DMS53 treated with DMSO at 0.1 percent for 48 hours (cell line): ENCODE results near the gene CCT3.
"Not testable (repeated sequence)": the region's sequence is repeated elsewhere in the genome, so short reads cannot be mapped to it uniquely, and the experiment has no call there.

ENCODE experiments used
- DNase-seq: peaks from one replicate; lab custom pipeline; 2025; ENCODE audit not compliant: unreplicated experiment; lab: John Stamatoyannopoulos, UW

Gene CCT3

GRCh38 chr1:156337052-156337887 lies 822 bp downstream of the CCT3 start:
- no peak for DNase-seq

GRCh38 chr1:156336242-156336641 lies 1.9 kb downstream of the CCT3 start:
- DNase-seq = no peak

GRCh38 chr1:156323179-156323578 lies 14.9 kb downstream of the CCT3 start:
- DNase-seq = not testable (repeated sequence)

- peak; percentile 20 for DNase-seq
Observed at GRCh38 chr1:156320560-156320959, 17.5 kb downstream of the CCT3 start.

- no peak for DNase-seq
Observed at GRCh38 chr1:156319664-156320063, 18.4 kb downstream of the CCT3 start.

GRCh38 chr1:156316909-156317308 lies 21.2 kb downstream of the CCT3 start:
- no peak for DNase-seq

- no peak for DNase-seq
Observed at GRCh38 chr1:156310962-156311361, 27.1 kb downstream of the CCT3 start.

- no peak for DNase-seq
Observed at GRCh38 chr1:156308078-156308477, 30.0 kb downstream of the CCT3 start.

- no peak for DNase-seq
Observed at GRCh38 chr1:156305215-156305614, 32.9 kb downstream of the CCT3 start.

- DNase-seq = no peak
Observed at GRCh38 chr1:156303241-156303640, 34.9 kb downstream of the CCT3 start.

- no peak for DNase-seq
Observed at GRCh38 chr1:156298852-156299357, 39.2 kb downstream of the CCT3 start, which contains the start of gene VHLL. Gene VHLL (minus strand): TSS chr1:156299307. CDS start chr1:156299189, 118 bp downstream.

- DNase-seq = peak; percentile 50
Observed at GRCh38 chr1:156295391-156295947, 42.6 kb downstream of the CCT3 start, which contains the start of gene GLMP. Gene GLMP (minus strand): TSS chr1:156295679. CDS start chr1:156295645, 34 bp downstream.

- no peak for DNase-seq
Observed at GRCh38 chr1:156293895-156294294, 44.2 kb downstream of the CCT3 start.

- DNase-seq = no peak
Observed at GRCh38 chr1:156293098-156293434, 45.0 kb downstream of the CCT3 start.

GRCh38 chr1:156291226-156292061 lies 46.6 kb downstream of the CCT3 start:
- DNase-seq = peak; percentile 77

GRCh38 chr1:156289857-156290256 lies 48.2 kb downstream of the CCT3 start:
- no peak for DNase-seq

GRCh38 chr1:156286061-156286460 lies 52.0 kb downstream of the CCT3 start:
- no peak for DNase-seq

GRCh38 chr1:156285437-156285836 lies 52.7 kb downstream of the CCT3 start:
- DNase-seq = no peak

GRCh38 chr1:156284757-156285156 lies 53.3 kb downstream of the CCT3 start:
- no peak for DNase-seq

- DNase-seq = no peak
Observed at GRCh38 chr1:156284112-156284511, 54.0 kb downstream of the CCT3 start, which contains the start of gene TMEM79. Gene TMEM79 (plus strand): TSS chr1:156284325. CDS start chr1:156285227, 902 bp downstream.

- DNase-seq = no peak
Observed at GRCh38 chr1:156283521-156283920, 54.6 kb downstream of the CCT3 start.
